NCI-H510A (cell line): ENCODE results near the gene ZKSCAN5.
"Not testable (repeated sequence)": the region's sequence is repeated elsewhere in the genome, so short reads cannot be mapped to it uniquely, and the experiment has no call there.

Experiments
- DNase-seq: peaks from one replicate; lab custom pipeline; 2025; lab: John Stamatoyannopoulos, UW

Gene ZKSCAN5

DNA sequence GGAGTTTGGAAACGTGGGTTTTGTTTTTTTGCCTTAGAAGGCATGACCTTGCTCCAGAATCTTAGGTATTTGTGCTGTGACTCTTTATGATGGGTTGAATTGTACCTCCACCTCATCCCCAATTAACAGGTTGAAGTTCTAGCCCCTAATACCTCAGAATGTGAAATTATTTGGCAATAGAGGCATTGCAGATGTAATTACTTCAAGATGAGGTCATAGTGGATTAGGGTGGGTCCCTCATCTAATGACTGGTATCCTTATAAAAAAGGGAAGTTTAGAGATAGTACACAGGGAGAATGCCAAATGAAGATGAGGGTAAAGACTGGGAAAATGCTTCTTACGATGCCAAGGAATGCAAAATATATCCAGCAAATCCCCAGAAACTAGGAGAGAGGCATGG lies 50.5 kb downstream of the ZKSCAN5 start:
- DNase-seq: no peak

DNA sequence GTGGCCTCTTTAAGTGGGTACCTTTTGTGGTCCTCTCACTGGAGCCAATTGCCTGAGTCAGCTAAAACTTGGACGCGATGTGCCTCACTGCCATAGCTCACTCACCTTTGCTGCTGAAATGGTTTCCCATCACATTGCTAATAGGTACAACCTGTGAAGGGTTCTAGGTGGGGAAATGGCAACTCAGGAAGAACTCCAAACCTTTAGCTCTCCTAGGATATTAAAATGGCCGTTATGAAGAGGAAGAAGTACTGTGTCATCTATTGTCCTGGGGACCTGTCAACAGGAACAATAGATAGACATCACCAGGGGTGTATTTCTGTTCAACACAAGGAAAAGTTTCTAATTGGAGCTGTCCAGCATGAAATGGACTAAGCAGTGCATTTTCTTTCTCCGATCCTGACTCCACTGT lies 52.7 kb downstream of the ZKSCAN5 start:
- no peak for DNase-seq

DNA sequence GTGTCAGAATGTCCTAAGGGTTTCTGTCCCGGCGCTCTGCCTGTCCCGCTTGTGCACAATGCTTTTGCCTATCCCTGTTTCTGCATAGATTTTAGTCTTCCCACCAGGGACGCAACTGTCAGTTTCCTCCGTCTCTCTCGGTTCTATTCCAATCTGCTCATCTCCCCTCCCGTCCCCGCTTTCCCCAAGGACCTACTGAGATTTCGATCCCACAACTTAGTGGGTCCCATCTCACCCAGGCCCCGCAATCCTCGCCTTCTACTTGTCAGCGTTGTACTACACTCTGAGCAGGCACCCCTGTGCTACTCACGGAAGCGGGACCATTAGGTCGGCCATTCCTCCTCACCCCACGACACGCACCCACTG lies 53.5 kb downstream of the ZKSCAN5 start:
- no peak for DNase-seq

DNA sequence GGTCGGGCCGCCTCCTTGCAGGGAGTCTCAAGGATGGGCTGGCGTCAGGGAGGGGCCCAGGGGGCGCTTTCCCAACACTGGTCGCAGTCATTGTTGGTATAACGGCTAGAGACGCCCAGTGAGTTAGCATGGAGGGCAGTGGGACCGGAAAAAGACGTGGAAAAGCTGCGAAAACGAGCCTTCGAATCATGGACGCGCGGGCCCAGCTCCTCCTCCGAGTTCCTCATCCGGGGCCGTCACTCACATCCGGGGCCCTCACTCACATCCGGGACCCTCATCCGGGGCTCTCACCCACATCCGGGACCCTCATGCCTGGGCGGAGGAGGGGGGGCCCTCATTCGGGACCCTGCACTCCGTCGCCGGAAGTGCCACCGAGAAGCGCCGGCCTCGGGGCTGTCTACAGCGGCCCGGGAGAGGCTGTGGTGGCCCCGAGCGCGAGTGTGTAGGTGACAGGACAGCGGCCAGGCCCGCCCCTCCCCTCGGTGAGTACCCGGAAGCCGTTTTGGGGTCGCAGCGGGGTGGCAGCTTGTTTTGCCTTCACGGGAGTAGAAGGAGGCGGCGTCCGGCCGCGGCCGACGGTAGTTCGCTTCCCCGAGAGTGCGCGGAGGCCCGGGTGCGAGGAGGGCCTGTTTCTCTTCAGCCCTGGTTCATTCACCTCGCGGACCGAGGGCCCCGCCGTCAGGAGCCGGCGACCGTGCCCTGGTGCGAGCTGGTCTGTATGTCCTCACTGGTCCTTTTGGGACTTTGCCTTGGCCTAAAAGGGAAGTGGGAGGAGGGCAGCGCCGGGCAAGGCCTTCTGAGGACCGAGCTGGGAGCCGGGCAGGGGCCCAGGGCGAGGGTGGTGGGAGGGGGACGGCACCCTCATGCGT lies 54.1 kb downstream of the ZKSCAN5 start, which contains the start of gene ZNF655:
Gene ZNF655, plus strand, starts transcription at position 337 of the 869 bp plus-strand sequence. CDS start 1,918 bp downstream, outside the sequence.
- peak; percentile 79 for DNase-seq

DNA sequence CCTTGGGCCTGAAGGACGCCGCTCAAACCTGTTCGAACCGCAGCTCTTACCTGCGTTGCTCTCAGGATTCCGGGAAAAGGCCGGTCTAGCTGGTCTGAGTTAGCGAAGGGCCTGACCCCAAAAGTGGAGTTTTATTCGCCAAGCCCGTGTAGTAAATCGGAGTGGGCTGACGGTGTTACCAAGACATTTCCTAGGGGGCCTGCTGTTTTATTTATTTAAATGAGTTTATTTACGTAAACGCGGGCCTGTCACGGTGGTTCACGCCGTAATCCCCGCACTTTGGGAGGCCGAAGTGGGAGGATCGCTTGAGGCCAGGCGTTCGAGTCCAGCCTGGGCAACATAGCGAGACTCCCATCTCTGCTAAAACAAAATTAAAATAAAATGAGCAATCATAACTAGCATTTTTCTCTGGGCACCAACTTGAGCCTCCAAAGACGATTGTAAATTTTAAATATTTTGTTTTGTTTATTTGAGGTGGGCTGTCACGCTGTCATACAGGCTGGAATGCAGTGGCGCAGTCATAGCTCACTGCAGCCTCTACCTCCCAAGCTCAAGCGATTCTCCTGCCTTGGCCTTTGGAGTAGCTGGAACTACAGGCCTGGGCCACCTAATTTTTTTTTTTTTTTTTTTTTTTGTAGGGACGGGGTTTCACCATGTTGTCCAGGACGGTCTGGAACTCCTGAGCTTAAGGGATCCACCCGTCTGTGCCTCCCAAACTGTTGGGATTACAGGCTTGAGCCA lies 54.9 kb downstream of the ZKSCAN5 start:
- no peak for DNase-seq

DNA sequence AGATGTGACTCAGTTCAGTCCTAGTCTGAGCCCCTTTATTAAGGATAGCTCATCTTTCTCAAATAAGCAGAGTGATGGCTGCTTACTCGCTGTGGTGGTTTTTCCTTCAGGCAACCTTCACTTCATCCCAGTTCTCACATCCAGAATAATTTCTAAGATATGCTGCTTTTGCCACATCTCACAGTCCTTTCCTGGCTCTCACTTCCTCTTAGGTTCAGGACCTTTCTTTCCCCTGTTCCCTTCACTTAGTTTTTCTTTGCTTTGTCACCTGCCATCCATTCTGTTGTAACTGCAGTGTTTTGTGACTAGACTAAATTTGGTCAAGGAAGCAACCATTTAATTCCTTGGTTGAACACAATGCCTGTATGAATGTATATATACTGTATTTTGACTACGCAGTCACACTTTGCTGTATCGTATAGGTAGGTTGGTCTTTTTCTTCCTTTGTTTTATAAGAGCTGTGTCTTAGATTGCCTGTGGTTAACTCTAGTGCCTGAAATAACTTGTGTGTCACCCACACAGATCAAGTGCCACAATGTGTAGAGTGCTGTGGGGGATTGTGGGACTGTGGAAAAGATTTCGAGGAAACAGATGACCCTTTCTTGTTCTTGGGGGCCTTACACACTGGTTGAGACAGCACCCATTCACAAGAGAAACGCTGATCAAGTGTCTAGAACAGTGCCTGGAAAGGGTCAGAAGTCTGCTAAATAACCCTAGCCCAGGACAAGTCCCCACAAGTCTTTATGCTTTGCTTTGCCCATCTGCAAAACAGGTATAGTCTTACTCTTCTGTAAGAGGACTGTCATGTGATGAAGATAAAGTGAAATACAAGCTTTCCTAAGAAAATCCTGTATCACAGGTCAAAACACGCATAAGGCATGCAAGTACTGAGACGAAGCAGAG lies 56.6 kb downstream of the ZKSCAN5 start:
- DNase-seq: no peak

DNA sequence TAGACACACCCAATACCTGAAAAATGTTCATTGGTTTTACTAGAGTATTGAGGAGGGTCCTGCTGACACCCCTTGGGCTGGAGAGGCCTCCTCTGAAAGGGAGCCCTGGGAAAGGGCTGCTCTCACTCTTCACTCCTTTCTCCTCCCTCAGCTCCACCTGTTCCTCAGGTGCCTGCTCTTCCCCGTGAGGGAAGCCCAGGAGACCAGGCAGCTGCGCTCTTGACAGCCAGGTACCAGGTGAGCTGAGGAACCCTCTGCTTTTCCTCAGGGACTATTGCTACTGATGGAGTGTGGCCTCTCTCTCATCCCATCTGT lies 57.2 kb downstream of the ZKSCAN5 start:
- no peak for DNase-seq

DNA sequence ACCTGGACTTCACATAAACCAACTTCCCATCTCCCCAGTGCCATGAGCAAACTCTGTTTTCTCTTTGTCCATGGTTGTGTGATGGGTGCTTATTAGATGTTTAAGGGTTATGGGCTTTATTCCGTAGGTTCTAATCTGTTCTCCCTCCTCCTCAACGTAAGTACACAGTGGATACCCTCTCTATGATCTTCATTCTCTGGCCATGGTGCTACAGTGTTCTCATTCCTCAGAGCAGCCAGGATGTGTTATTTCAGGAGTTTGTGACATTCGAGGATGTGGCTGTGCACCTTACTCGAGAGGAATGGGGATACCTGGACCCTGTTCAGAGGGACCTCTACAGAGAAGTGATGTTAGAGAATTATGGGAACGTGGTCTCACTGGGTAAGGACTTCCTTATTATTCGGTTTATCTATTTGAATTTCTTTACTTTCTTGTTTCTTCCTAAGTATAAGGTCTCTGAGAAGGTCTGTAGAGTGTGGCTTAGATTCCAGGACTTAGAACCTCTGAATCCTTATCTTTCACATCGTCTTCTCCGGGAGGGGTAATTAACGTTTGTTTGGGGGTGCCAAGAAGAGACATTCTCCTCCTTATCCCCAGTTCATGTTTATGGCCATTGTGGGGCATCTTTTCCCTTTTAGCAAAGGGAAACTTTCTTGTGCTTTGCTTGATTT lies 57.8 kb downstream of the ZKSCAN5 start:
- no peak for DNase-seq

DNA sequence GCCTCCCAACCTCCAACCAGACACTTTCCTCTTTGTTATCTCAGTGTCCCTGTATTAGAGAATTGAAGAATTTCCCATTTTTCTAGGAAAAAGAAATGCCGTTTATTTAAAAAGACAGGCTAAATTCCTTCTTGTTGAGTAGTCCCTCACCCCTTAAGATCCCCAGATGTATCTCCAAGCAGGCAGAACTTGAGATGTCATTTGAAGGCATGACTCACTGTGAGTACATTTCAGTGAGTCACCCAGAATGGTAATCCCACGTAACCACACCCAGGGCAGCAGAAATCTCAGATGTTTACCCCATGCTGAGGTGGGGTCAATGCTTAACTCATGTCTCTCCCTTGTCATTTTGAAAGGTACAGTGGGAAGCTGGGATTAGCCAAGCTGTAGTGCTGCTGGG lies 58.4 kb downstream of the ZKSCAN5 start:
- DNase-seq: no peak

DNA sequence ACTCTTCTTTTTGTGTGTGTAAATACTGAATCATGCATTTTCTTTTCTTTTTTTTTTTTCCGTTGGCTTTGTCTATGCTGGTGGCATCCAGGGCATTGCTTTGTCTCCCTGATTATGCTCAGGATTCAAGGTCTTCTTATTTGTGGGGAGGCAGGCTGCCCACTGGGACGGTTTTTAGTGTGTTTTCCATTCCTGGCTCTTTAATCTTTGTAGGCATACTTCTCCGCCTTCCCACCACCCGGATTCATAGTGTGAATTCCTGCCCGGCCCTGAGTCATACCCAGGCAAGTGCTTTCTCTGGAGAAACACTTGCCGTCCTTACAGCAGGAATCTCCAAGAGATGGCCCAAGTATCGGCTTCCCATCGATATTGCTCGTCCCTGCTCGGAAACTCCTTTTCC lies 59.2 kb downstream of the ZKSCAN5 start:
- DNase-seq: no peak

DNA sequence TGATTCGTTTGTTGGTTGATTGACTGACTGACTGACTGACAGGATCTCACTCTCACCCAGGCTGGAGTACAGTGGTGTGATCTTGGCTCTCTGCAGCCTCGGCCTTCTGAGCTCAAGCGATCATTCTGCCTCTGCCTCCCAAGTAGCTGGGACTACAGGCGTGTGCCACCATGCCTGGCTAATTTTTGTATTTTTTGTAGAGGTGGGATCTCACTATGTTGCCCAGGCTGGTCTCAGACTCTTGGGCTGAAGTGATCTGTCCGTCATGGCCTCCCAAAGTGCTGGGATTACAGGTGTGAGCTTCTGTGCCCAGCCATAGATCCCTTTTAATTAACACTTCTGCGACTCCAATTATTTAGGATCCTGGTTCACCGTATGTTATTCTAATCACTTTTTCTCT lies 64.3 kb downstream of the ZKSCAN5 start:
- DNase-seq: not testable (repeated sequence)

DNA sequence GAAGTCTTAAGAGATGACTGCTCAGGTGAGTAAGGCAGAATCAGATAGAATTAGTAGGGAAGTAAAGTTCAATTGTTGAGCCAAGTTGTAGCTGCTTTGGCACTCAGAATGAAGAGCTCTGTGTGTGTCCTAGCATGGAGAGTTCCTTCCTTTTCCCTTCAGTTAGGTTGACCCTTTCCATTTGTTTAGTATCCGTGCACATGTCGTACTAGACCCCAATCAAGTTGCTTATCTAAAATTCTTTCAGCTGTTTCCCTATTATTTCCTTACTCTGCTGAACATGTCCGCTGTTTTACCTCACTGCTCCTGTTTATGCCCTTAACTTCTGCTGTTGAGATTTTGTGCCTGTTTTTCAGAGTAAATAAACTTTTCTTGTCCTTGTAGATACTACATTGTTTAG lies 67.3 kb downstream of the ZKSCAN5 start:
- no peak for DNase-seq

DNA sequence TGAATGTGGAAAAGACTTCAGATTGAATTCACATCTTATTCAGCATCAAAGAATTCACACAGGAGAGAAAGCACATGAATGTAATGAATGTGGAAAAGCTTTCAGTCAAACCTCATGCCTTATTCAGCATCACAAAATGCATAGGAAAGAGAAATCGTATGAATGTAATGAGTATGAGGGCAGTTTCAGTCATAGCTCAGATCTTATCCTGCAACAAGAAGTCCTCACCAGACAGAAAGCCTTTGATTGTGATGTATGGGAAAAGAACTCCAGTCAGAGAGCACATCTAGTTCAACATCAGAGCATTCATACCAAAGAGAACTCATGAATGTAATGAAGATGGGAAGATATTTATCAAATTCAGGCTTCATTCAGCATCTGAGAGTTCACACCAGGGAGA lies 68.8 kb downstream of the ZKSCAN5 start:
- no peak for DNase-seq

DNA sequence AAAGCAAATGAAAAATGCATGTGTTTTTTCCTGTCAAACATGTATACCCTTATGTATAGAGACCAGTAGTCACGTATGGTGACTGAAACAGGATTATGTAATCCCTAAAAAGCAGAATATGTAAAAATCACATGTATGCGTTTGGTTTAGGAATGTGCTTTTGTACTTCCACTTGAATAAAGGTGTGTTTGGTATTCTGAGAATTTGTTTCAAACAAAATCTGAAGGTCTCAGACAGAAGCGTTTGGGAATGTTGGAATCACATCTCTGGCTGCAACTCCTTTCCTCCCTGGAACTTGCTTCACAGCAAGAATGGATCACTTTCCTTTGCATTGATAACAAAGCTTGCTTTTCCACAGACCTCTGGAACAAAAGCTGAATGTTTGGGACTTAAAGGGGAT lies 71.8 kb downstream of the ZKSCAN5 start:
- DNase-seq: no peak

DNA sequence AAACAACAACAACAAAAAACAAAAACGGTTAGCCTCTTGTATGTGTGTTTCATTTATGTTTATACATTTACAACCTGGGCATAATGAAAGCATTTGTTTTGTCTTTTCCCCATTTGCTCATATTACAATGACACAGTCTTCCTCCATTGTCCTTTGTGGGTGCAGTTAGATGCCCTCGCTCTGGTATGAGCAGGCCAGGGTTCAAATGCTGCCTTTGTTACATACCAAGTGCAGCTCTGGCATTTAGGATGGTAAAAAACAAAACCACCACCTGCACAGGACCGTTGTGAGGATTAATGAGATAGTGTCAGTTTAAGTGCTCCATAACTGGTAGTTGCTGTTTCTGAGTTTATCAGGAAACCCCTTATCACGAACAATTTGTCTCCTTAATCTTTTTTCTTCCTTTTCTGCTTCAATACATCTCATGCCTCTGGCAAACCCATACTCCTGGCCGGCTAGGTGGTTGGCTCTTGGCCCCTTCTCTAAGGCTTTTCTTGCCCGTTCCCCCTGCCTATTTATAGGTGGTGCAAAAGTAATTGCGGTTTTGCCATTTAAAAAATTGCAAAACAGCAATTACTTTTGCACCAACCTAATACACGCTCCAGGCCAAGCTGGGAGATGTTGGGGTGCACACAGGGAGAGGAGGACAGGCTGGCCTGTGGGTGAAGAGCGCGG lies 75.0 kb downstream of the ZKSCAN5 start:
- no peak for DNase-seq

DNA sequence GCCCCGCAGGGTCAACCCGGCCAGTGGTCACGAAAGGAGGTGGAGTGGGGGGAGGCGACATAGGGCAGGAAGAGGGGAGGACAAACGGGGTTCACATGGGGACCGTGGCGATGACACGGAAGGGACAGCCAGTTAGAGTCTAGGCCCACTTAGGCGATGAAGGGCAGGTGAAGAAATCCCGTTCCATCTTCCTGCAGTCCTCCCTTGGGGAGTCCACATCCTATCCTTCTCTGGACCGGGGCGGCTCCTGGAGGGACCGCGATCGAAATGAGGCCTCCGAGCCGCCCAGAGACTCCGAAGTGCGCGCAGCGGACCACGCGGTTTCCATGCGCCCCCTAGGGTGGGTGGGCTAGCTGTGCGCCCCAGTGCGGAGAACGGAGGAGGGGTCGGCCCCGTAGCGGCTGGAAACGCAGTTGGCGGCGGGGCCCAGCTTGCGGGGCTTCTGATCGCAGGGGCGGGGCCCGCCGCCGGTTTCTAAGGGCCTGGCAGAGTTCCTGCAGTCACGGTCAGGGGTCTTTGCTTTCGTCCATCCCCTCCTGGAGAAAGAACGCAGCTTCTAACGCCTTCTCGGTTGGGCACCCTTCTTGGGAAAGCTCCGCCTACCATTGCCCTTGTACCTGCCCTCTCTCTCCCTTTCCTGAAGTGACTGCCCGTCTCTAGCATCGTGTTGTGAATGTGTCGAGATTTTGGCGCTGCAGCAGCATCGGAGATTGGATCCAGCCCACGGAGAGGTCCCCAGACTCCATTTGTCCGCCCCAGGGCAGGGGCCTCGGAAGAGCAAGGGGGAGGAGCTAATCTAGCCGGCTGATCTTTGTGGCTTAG lies 75.7 kb downstream of the ZKSCAN5 start:
- no peak for DNase-seq

DNA sequence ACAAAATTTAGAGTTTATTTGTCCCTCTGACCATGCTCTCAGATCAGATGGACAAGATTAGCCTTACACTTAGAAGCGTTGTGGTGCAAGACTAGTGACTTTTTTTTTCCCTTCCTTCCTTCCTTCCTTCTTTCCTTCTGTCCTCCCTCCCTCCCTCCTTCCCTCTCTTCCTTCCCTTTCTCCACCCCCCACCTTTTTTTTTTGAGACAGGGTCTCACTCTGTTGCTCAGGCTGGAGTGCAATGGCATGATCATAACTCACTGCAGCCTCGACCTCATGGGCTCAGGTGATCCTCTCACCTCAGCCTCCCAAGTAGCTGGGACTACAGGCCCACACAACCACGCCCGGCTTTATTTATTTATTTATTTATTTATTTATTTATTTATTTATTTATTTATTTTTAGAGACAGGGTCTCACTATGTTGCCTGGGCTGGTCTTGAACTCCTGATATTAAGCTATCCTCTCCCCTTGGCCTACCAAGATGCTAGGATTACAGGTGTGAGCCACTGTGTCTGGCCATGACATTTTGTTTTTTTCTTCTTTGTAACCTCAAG lies 76.4 kb downstream of the ZKSCAN5 start:
- DNase-seq: not testable (repeated sequence)
